ENCODE results near the gene RSPH10B2.
"Not testable (repeated sequence)": the region's sequence is repeated elsewhere in the genome, so short reads cannot be mapped to it uniquely, and the experiment has no call there.

Gene RSPH10B2

GRCh38 chr7:6843092-6843491 is 89.2 kb downstream of the RSPH10B2 start:
- not testable (repeated sequence) for DNase-seq (ENCODE audit: low spot score)

GRCh38 chr7:6843654-6844053 is 89.8 kb downstream of the RSPH10B2 start:
- not testable (repeated sequence) for DNase-seq (ENCODE audit: low spot score)

- DNase-seq (ENCODE audit: low spot score): not testable (repeated sequence)
Measured at GRCh38 chr7:6845971-6846449, 92.1 kb downstream of the RSPH10B2 start.

- not testable (repeated sequence) for DNase-seq (ENCODE audit: low spot score)
Measured at GRCh38 chr7:6847751-6848150, 93.8 kb downstream of the RSPH10B2 start.

Measured in left forelimb (tissue), 1 donor.